ENCODE results near the gene CCL8. TPM values are rescaled to one million over a fixed set of nuclear protein-coding genes. Genes with fewer than 3 reads are reported as not detected.

CCL8 gene
- total RNA-seq, 4 donors from 2014 or later, result 20.6 TPM; not detected in 3

DNA sequence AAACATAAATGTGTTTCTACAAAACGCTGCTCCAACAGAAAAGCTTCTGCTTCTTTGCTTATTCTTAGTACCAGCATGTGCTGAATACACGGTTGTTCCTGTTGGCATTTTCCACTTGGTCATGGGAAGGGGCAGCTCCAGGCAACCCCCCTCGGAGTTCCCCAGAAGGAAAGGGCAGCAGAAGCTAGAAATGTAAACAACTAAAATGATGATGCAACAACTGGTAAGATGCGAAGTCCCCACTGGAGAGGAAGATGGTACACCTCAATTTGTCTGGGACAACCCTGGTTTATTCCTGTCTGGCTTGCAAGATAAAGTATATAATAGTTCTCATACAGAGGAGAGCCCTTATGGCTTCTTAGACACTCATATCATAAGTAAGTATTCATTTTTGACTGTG is 27.8 kb downstream of the CCL8 start:
- H3K9me3 ChIP-seq, result no peaks in the 10 kb centered on the region
- TF ChIP-seq POLR2A (IDR thresholded peaks at IDR 0.05), result no peak
- TF ChIP-seq, protein P1, sequence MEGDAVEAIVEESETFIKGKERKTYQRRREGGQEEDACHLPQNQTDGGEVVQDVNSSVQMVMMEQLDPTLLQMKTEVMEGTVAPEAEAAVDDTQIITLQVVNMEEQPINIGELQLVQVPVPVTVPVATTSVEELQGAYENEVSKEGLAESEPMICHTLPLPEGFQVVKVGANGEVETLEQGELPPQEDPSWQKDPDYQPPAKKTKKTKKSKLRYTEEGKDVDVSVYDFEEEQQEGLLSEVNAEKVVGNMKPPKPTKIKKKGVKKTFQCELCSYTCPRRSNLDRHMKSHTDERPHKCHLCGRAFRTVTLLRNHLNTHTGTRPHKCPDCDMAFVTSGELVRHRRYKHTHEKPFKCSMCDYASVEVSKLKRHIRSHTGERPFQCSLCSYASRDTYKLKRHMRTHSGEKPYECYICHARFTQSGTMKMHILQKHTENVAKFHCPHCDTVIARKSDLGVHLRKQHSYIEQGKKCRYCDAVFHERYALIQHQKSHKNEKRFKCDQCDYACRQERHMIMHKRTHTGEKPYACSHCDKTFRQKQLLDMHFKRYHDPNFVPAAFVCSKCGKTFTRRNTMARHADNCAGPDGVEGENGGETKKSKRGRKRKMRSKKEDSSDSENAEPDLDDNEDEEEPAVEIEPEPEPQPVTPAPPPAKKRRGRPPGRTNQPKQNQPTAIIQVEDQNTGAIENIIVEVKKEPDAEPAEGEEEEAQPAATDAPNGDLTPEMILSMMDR (IDR thresholded peaks at IDR 0.05), result no peak
- no peaks in the 10 kb centered on the region for H3K27me3 ChIP-seq
- no peaks in the 10 kb centered on the region for H3K36me3 ChIP-seq
- no peaks in the 10 kb centered on the region for H3K4me1 ChIP-seq
- DNase-seq, result no peak
- no peak overlapping the region for H3K4me3 ChIP-seq
- H3K27ac ChIP-seq, result no peak overlapping the region

DNA sequence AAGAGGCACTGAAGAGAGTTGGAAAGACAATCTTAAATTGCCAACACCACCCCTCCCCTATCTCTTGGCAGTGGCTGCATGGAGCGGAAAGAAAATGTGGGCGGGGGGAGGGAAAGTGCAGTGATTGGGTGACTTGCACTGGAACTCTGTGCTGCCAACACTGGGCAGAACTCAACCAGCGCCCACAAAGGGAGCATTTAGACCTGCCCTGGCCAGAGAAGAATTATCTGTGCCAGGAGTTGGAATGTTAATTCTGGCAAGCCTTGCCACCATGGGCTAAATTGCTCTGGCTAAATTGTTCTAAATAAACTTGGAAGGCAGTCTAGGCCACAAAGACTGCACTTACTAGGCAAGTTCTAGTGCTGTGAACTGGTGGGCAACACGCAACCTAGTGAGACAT is 30.5 kb downstream of the CCL8 start:
- Histone ChIP-seq H3K27ac (no peak overlapping the region), H3K27me3 (no peaks in the 10 kb centered on the region), H3K4me1 (no peaks in the 10 kb centered on the region), H3K4me3 (no peak overlapping the region), H3K36me3 (no peaks in the 10 kb centered on the region), H3K9me3 (no peaks in the 10 kb centered on the region)
- DNase-seq, result no peak
- TF ChIP-seq, protein P1 (IDR thresholded peaks at IDR 0.05), result no peak
- no peak for TF ChIP-seq POLR2A (IDR thresholded peaks at IDR 0.05)

DNA sequence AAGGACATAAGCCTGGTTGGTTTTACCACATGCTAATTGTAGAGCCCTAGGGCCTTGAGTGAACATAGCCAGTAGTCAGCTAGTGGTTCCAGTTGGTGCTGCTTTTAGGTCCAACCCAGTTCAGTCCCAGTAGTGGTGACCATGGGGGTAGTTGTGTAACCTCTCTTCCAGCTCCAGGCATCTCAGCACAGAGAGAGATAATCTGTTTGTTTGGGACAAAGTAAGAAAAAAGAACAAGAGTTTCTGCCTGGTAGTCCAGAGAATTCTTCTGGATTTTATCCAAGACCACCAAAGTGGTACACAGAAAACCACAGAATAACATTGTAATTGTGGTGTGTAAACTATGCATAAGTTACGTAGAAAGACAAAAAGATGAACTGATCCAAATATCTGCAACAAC is 31.9 kb downstream of the CCL8 start:
- H3K27ac ChIP-seq, result peak overlapping the region in 2 of 4 donors; percentile 39 to 46
- no peak for DNase-seq

DNA sequence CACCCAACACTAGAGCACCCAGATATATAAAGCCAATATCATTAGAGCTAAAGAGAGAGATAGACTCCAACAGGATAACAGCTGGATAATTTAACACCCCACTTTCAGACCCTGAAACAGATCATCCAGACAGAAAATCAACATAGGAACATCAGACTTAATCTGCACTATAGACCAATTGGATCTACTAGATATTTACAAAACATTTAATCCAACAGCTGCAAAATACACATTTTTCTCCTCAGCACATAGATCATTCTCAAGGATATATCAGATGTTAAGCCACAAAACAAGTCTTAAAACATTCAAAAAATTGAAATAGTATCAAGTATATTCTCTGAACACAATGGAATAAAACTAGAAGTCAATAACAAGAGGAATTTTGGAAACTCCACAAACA is 33.0 kb downstream of the CCL8 start:
- TF ChIP-seq POLR2A (IDR thresholded peaks at IDR 0.05), result no peak
- TF ChIP-seq, protein P1 (IDR thresholded peaks at IDR 0.05), result no peak
- no peaks in the 10 kb centered on the region for H3K36me3 ChIP-seq
- DNase-seq, result no peak
- H3K4me3 ChIP-seq, result no peak overlapping the region
- H3K27me3 ChIP-seq, result no peaks in the 10 kb centered on the region
- no peaks in the 10 kb centered on the region for H3K9me3 ChIP-seq
- H3K27ac ChIP-seq, result no peak overlapping the region
- no peaks in the 10 kb centered on the region for H3K4me1 ChIP-seq

More for the DNA sequence above, 31.9 kb downstream of the CCL8 start:
- Histone ChIP-seq H3K9me3 (no peaks in the 10 kb centered on the region), H3K4me1 (no peaks in the 10 kb centered on the region), H3K36me3 (no peaks in the 10 kb centered on the region), H3K27me3 (no peaks in the 10 kb centered on the region), H3K4me3 (no peak overlapping the region)
- TF ChIP-seq POLR2A (IDR thresholded peaks at IDR 0.05), result no peak
- TF ChIP-seq, protein P1 (IDR thresholded peaks at IDR 0.05), result no peak

DNA sequence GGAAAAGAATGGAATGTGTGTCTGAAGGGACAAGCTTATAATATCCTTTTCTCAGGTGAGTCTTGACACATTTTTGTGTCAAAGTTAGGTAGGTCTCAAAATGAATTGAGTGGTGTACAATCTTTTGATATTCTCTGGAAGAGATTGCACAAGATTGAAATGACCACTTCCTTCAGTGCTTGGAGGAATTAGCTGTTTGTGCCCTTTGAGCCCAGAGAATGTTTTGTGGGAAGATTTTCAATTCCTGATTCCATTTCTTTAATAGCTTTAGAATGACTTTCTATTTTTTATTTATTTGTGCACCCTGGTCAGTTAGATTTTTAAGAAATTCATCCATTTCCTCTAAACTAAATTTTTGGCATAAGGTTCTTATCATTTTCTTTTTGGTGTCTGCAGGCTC is 35.4 kb downstream of the CCL8 start:
- DNase-seq, result no peak
- TF ChIP-seq, protein P1 (IDR thresholded peaks at IDR 0.05), result no peak
- TF ChIP-seq POLR2A (IDR thresholded peaks at IDR 0.05), result no peak
- no peak overlapping the region for H3K27ac ChIP-seq
- no peak overlapping the region for H3K4me3 ChIP-seq
- H3K4me1 ChIP-seq, result no peaks in the 10 kb centered on the region
- no peaks in the 10 kb centered on the region for H3K27me3 ChIP-seq
- no peaks in the 10 kb centered on the region for H3K9me3 ChIP-seq
- H3K36me3 ChIP-seq, result no peaks in the 10 kb centered on the region

DNA sequence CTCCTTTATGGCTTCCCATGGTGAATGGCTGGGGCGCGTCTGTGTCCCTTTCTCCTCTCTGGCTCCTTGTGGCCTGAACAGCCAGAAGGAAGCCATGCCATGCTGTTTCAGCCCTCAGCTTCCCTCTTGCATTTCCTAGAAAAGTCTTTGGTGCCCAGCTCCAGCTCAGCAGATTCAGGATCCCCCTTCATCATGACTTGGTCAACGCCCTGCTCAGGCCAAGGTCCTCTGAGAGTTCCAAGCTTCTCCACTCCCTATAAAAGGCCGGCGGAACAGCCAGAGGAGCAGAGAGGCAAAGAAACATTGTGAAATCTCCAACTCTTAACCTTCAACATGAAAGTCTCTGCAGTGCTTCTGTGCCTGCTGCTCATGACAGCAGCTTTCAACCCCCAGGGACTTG is 37.0 kb downstream of the CCL8 start, which contains the start of gene CCL13:
Gene CCL13 (plus strand): TSS at position 287 of the 400 bp plus-strand sequence. CDS start 47 bp downstream, at position 334.
- Histone ChIP-seq H3K9me3 (no peaks in the 10 kb centered on the region), H3K4me1 (no peaks in the 10 kb centered on the region), H3K36me3 (no peaks in the 10 kb centered on the region), H3K27me3 (no peaks in the 10 kb centered on the region), H3K4me3 (no peak within 1 kb of the TSS), H3K27ac (peak within 1 kb of the TSS in 1 of 4 donors; percentile 22)
- TF ChIP-seq, protein P1 (IDR thresholded peaks at IDR 0.05), result no peak
- no peak for DNase-seq

All from Peyer's patch (tissue), 4 donors.